ENCODE data around the gene CDCA4. TPM values are rescaled to one million over a fixed set of nuclear protein-coding genes. Genes with fewer than 3 reads are reported as not detected.
A peak's percentile ranks its signal among the peaks of the same experiment; 100 is the strongest.

The CDCA4 gene
- total and polyA plus RNA-seq, 10 donors = 5.8 to 15.1 (median 8.6) TPM

DNA sequence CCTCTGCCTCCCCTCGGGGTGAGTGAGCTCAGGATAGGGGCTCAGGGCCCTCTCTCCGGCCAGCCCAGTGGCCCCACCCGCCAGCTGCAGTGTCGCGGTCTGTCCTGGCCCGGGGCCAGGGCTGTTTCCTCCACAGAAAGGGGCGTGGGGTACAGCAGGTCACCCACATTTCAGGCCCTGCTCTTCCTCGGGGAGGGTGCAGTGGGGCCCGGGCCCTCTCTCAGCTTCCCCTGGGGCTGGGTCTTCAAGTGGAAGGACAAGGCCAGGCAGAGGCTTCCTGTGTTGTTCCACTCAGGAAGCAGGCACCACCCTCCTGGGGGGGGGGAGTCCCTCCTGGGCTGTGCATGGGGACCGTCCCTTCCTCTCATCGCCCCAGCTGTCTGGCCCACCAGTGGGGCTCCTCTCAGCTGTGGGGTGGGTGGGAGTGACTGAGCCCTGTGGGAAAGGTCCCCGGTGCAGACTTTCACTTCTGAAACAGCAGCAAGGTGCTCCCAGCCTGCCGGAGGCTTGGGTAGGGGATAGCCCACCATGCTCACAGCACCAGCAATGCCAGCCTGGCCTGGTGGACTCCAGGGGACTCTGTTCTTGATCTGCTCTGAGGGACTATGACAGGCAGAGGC, 40.7 kb upstream of the CDCA4 start:
- Histone ChIP-seq H3K4me3 (peak overlapping the region; percentile 24 to 71 (median 31)), H3K36me3 (peaks cover 0 to 24% (median 6%) of the 10 kb centered on the region in 6 donors), H3K9me3 (no peaks in the 10 kb centered on the region), H3K27me3 (replicated peaks in 1 of 7) (no peaks in the 10 kb centered on the region), H3K4me1 (peaks cover 57 to 90% (median 76%) of the 10 kb centered on the region in 6 donors), H3K27ac (peak overlapping the region; percentile 83 to 97 (median 94))
- DNase-seq = peak; percentile 94
- TF ChIP-seq POLR2AphosphoS5 (IDR thresholded peaks at IDR 0.05) = peak; percentile 79 to 86 (median 80)
- TF ChIP-seq, protein P1, sequence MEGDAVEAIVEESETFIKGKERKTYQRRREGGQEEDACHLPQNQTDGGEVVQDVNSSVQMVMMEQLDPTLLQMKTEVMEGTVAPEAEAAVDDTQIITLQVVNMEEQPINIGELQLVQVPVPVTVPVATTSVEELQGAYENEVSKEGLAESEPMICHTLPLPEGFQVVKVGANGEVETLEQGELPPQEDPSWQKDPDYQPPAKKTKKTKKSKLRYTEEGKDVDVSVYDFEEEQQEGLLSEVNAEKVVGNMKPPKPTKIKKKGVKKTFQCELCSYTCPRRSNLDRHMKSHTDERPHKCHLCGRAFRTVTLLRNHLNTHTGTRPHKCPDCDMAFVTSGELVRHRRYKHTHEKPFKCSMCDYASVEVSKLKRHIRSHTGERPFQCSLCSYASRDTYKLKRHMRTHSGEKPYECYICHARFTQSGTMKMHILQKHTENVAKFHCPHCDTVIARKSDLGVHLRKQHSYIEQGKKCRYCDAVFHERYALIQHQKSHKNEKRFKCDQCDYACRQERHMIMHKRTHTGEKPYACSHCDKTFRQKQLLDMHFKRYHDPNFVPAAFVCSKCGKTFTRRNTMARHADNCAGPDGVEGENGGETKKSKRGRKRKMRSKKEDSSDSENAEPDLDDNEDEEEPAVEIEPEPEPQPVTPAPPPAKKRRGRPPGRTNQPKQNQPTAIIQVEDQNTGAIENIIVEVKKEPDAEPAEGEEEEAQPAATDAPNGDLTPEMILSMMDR (IDR thresholded peaks at IDR 0.05 in 8 of 11, conservative IDR thresholded peaks at IDR 0.05 in 3 of 11) = no peak
- intact Hi-C loops (cut with DNase I; ENCODE audit: low total_unique reads) = no loop called here
- 2 to 12% (median 5%) methylated on average over 9 to 13 of the region's 13 CpGs for WGBS, 5 donors

DNA sequence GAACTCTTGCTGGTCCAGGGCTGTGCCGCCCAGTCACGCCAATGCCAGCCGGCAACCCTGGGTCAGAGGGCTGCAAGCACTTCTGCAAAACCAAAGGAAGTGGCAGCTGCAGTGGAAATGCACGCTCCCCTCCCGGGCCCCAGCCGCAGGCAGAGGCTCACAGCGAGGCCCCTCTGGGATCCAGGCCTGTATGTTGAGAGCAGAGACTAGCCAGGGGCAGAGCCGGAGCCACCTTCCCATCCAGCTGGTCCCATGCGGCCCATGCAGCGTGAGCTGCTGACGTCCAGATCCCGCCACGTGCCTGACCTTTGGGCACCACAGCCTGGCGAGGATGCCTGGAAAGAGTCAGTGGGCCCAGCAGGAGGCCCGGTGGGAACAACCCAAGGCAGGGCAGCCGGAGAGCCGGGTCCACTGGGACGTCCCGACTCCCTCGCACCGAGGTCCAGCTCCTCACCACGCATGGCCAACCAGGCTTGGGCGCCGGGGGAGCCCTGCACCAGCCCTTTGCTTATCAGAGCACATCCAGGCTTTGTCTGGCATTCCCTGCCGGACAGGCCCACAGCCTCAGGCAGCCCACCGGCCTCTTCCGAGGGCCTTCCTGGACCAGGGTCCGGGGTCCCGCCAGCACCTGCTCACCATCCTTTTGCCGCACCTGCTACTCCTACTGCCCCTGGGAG, 40.0 kb upstream of the CDCA4 start:
- Histone ChIP-seq H3K27ac (peak overlapping the region; percentile 83 to 97 (median 94)), H3K27me3 (replicated peaks in 1 of 7) (no peaks in the 10 kb centered on the region), H3K4me3 (peak overlapping the region; percentile 24 to 71 (median 31)), H3K4me1 (peaks cover 52 to 83% (median 70%) of the 10 kb centered on the region in 6 donors), H3K36me3 (peaks cover 0 to 30% (median 13%) of the 10 kb centered on the region in 6 donors), H3K9me3 (no peaks in the 10 kb centered on the region)
- DNase-seq = peak; percentile 94
- TF ChIP-seq, protein P1 (IDR thresholded peaks at IDR 0.05 in 8 of 11, conservative IDR thresholded peaks at IDR 0.05 in 3 of 11) = no peak
- peak; percentile 75 to 85 (median 78) for TF ChIP-seq POLR2AphosphoS5 (IDR thresholded peaks at IDR 0.05)
- intact Hi-C loops (cut with DNase I; ENCODE audit: low total_unique reads) = no loop called here
- 8 to 14% (median 13%) methylated on average over 12 to 30 of the region's 30 CpGs for WGBS, 5 donors

DNA sequence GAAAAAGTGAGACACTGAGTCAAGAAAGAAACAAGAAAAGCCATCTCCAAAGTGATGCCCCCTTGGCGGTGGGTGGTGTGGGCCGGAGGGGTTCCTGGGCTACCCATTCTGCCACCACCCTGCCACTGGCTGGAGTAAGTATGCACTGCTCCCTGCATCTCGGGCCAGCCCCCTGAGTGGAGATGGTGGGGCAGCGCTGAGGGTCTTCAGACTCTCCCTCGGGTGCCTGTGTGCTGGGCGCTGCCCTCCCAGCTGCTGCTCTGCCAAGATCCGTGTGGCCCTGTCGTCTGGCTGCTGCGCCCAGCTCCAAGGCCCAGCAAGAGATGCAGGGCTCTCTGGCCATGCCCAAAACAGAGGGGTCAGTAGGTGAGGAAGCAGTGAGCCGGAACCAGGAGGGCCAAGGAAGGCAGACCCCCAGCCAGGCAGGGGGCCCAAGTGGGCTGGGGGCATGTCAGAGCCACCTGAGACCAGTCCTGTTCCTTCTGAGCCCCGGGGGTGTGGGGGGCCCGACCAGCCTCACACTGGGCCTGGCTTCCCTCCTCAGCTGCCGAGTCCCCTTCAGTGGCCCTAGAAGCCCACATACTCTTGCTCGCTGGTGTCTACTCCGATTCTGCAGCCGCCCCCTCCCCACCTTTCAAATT, 39.2 kb upstream of the CDCA4 start:
- no peak for TF ChIP-seq POLR2A (IDR thresholded peaks at IDR 0.05)
- Histone ChIP-seq H3K4me1 (peaks cover 52 to 80% (median 64%) of the 10 kb centered on the region in 6 donors), H3K9me3 (no peaks in the 10 kb centered on the region), H3K27me3 (replicated peaks in 1 of 7) (no peaks in the 10 kb centered on the region), H3K4me3 (peak overlapping the region in 5 of 8 donors; percentile 25 to 71 (median 42)), H3K27ac (peak overlapping the region; percentile 83 to 97 (median 94)), H3K36me3 (peaks cover 0 to 38% (median 21%) of the 10 kb centered on the region in 6 donors)
- intact Hi-C loops (cut with DNase I; ENCODE audit: low total_unique reads) = no loop called here
- 64 to 72% (median 68%) methylated on average over 9 to 16 of the region's 16 CpGs for WGBS, 5 donors
- DNase-seq = peak; percentile 82

DNA sequence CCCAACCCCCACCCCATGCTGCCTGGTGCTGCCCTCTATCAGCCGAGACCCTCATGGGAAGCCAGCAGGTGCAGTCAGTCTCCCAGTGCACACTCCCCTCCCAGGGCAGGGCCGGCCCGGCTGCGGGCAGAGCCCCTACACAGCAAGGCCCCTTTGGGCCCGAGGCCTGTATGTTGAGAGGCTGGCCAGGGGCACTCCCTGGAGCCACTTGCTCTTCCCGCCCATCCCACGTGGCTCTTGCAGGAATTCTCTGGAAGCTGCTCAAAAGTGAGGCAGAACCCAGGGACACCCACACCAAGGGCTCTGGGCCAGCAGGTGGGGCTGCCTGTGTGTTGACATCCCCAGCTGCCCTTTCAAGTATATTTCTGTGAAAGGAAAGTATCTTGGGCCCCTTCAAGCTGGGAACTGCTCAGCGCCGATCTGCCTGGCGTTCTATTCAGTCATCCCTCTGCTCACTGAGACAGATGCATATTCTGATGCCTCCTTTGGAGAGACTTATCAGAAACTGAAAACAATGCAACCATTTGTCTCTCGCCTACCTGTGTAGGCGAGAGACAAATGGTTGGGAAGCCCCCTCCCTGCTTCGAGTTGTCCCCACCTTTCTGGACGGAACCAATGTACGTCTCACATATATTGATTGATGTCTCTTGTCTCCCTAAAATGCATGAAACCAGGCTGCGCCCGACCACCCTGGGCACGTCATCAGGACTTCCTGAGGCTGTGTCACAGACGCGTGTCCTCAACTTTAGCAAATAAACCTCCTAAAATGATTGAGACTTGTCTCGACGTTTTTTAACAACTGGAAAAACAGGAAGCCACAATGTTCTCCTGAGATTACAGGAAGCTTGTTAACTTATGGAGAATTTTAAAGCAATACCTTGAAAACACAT, 38.4 kb upstream of the CDCA4 start:
- Histone ChIP-seq H3K4me3 (peak overlapping the region in 1 of 8 donors; percentile 71), H3K4me1 (peaks cover 51 to 73% (median 59%) of the 10 kb centered on the region in 6 donors), H3K9me3 (no peaks in the 10 kb centered on the region), H3K36me3 (peaks cover 0 to 46% (median 26%) of the 10 kb centered on the region in 6 donors), H3K27ac (peak overlapping the region; percentile 27 to 97 (median 94)), H3K27me3 (replicated peaks in 1 of 7) (no peaks in the 10 kb centered on the region)
- TF ChIP-seq POLR2A (IDR thresholded peaks at IDR 0.05) = no peak
- TF ChIP-seq, protein P1 (IDR thresholded peaks at IDR 0.05 in 8 of 11, conservative IDR thresholded peaks at IDR 0.05 in 3 of 11) = peak in 1 of 11 experiments; percentile 42
- TF ChIP-seq POLR2AphosphoS5 (IDR thresholded peaks at IDR 0.05) = peak in 2 of 3 donors; percentile 54 to 60
- DNase-seq = peak; percentile 83
- intact Hi-C loops (cut with DNase I; ENCODE audit: low total_unique reads) = no loop called here
- 37 to 58% (median 47%) methylated on average over 19 to 22 of the region's 22 CpGs for WGBS, 5 donors

Measured in spleen (tissue), 11 donors.